ENCODE measurements around the gene BLOC1S1.

The BLOC1S1 gene

GRCh38 chr12:55703901-55704761 lies 11.7 kb upstream of the BLOC1S1 start:
- Histone ChIP-seq H3K27ac (no peak overlapping the region), H3K4me1 (ENCODE audit: control insufficient read depth in 1 of 2, insufficient read depth in 1 of 2, low read depth in 1 of 2, low read length in 1 of 2) (peaks cover 17 to 20% of the 10 kb centered on the region in 2 experiments), H3K4me3 (ENCODE audit: low read depth in 1 of 2, low read length in 1 of 2) (no peak overlapping the region), H3K27me3 (peaks cover 21% of the 10 kb centered on the region), H3K9me3 (no peaks in the 10 kb centered on the region), H3K36me3 (no peaks in the 10 kb centered on the region)
- no peak for TF ChIP-seq CTCF (IDR thresholded peaks at IDR 0.05)

GRCh38 chr12:55704824-55705718 lies 10.8 kb upstream of the BLOC1S1 start:
- Histone ChIP-seq H3K9me3 (no peaks in the 10 kb centered on the region), H3K4me1 (ENCODE audit: control insufficient read depth in 1 of 2, insufficient read depth in 1 of 2, low read depth in 1 of 2, low read length in 1 of 2) (peaks cover 17 to 20% of the 10 kb centered on the region in 2 experiments), H3K27me3 (peaks cover 21% of the 10 kb centered on the region), H3K4me3 (ENCODE audit: low read depth in 1 of 2, low read length in 1 of 2) (no peak overlapping the region), H3K27ac (no peak overlapping the region), H3K36me3 (no peaks in the 10 kb centered on the region)
- TF ChIP-seq CTCF (IDR thresholded peaks at IDR 0.05), result no peak

- Histone ChIP-seq H3K36me3 (no peaks in the 10 kb centered on the region), H3K27me3 (peaks cover 21% of the 10 kb centered on the region), H3K27ac (no peak overlapping the region), H3K4me3 (ENCODE audit: low read depth in 1 of 2, low read length in 1 of 2) (no peak overlapping the region), H3K9me3 (no peaks in the 10 kb centered on the region), H3K4me1 (ENCODE audit: control insufficient read depth in 1 of 2, insufficient read depth in 1 of 2, low read depth in 1 of 2, low read length in 1 of 2) (peaks cover 17 to 20% of the 10 kb centered on the region in 2 experiments)
- no peak for TF ChIP-seq CTCF (IDR thresholded peaks at IDR 0.05)
Measured at GRCh38 chr12:55705782-55706402, 10.0 kb upstream of the BLOC1S1 start.

GRCh38 chr12:55706568-55707218 lies 9.2 kb upstream of the BLOC1S1 start:
- TF ChIP-seq CTCF (IDR thresholded peaks at IDR 0.05), result no peak
- H3K27me3 ChIP-seq, result peaks cover 21% of the 10 kb centered on the region
- peak overlapping the region in 1 of 2 experiments; percentile 85 for H3K4me3 ChIP-seq (ENCODE audit: low read depth in 1 of 2, low read length in 1 of 2)
- no peaks in the 10 kb centered on the region for H3K36me3 ChIP-seq
- no peak overlapping the region for H3K27ac ChIP-seq
- H3K4me1 ChIP-seq (ENCODE audit: control insufficient read depth in 1 of 2, insufficient read depth in 1 of 2, low read depth in 1 of 2, low read length in 1 of 2), result peaks cover 17 to 20% of the 10 kb centered on the region in 2 experiments
- no peaks in the 10 kb centered on the region for H3K9me3 ChIP-seq

- H3K4me3 ChIP-seq (ENCODE audit: low read depth in 1 of 2, low read length in 1 of 2), result peak overlapping the region; percentile 59 to 85
- H3K27ac ChIP-seq, result no peak overlapping the region
Measured at GRCh38 chr12:55707219-55707671, 8.6 kb upstream of the BLOC1S1 start.

More at GRCh38 chr12:55707219-55707671, 8.6 kb upstream of the BLOC1S1 start:
- Histone ChIP-seq H3K9me3 (no peaks in the 10 kb centered on the region), H3K36me3 (no peaks in the 10 kb centered on the region), H3K4me1 (ENCODE audit: control insufficient read depth in 1 of 2, insufficient read depth in 1 of 2, low read depth in 1 of 2, low read length in 1 of 2) (peaks cover 17 to 20% of the 10 kb centered on the region in 2 experiments), H3K27me3 (peaks cover 21% of the 10 kb centered on the region)
- no peak for TF ChIP-seq CTCF (IDR thresholded peaks at IDR 0.05)
